HL-60 (cell line): ENCODE results near the gene MPLKIP.

Source experiments
- POLR2AphosphoS5 ChIP-seq: IDR thresholded peaks from 2 replicates; pipeline ENCODE4 v1.6.1; 2012; ENCODE audit warnings: low read depth
- TF ChIP-seq, protein P1 (sequence below): IDR thresholded peaks from one replicate; pipeline ENCODE4 v1.5.1; 2011; ENCODE audit warnings: low read length, control low read depth, inconsistent platforms; ENCODE audit not compliant: insufficient read depth
- TF ChIP-seq, protein P2 (sequence below): IDR thresholded peaks from 2 replicates; pipeline ENCODE4 v1.6.1; 2012; ENCODE audit warnings: low read depth; ENCODE audit not compliant: insufficient replicate concordance

DNA sequence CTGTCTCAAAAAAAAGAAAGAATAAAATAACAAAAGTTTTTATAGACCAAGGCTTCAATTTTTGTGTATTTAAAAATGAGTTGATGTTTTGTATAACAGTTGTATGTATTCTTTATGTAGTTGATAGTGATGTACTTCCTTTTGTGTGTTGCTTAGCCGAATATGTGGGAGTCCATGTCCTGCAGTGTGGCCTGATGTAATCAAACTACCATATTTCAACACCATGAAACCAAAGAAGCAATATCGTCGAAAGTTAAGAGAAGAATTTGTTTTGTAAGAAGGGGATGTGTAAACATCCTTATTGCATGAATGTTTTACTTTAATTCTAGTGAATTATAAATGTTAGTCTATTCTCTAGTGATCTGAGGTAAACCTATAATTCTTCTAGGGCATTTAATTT, 56.6 kb downstream of the MPLKIP start:
- TF ChIP-seq, protein P1, sequence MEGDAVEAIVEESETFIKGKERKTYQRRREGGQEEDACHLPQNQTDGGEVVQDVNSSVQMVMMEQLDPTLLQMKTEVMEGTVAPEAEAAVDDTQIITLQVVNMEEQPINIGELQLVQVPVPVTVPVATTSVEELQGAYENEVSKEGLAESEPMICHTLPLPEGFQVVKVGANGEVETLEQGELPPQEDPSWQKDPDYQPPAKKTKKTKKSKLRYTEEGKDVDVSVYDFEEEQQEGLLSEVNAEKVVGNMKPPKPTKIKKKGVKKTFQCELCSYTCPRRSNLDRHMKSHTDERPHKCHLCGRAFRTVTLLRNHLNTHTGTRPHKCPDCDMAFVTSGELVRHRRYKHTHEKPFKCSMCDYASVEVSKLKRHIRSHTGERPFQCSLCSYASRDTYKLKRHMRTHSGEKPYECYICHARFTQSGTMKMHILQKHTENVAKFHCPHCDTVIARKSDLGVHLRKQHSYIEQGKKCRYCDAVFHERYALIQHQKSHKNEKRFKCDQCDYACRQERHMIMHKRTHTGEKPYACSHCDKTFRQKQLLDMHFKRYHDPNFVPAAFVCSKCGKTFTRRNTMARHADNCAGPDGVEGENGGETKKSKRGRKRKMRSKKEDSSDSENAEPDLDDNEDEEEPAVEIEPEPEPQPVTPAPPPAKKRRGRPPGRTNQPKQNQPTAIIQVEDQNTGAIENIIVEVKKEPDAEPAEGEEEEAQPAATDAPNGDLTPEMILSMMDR, result no peak
- TF ChIP-seq, protein P2, sequence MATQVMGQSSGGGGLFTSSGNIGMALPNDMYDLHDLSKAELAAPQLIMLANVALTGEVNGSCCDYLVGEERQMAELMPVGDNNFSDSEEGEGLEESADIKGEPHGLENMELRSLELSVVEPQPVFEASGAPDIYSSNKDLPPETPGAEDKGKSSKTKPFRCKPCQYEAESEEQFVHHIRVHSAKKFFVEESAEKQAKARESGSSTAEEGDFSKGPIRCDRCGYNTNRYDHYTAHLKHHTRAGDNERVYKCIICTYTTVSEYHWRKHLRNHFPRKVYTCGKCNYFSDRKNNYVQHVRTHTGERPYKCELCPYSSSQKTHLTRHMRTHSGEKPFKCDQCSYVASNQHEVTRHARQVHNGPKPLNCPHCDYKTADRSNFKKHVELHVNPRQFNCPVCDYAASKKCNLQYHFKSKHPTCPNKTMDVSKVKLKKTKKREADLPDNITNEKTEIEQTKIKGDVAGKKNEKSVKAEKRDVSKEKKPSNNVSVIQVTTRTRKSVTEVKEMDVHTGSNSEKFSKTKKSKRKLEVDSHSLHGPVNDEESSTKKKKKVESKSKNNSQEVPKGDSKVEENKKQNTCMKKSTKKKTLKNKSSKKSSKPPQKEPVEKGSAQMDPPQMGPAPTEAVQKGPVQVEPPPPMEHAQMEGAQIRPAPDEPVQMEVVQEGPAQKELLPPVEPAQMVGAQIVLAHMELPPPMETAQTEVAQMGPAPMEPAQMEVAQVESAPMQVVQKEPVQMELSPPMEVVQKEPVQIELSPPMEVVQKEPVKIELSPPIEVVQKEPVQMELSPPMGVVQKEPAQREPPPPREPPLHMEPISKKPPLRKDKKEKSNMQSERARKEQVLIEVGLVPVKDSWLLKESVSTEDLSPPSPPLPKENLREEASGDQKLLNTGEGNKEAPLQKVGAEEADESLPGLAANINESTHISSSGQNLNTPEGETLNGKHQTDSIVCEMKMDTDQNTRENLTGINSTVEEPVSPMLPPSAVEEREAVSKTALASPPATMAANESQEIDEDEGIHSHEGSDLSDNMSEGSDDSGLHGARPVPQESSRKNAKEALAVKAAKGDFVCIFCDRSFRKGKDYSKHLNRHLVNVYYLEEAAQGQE, result no peak
- TF ChIP-seq POLR2AphosphoS5, result no peak
